Ascending aorta (tissue), 2 donors: ENCODE measurements around the gene PHTF1. TPM values are rescaled to one million over a fixed set of nuclear protein-coding genes. Genes with fewer than 3 reads are reported as not detected.

Experiments
- DNase-seq, 2 donors: peaks; one replicate each; pipeline ENCODE4 v3.0.0-alpha.2; 2019; ENCODE audit warnings: low spot score in 2 of 2
- H3K27ac ChIP-seq, 2 donors: fragments of 200-600 bp; sonication (generic); one replicate each; pipeline ENCODE4 v1.5.1; 2016 to 2017; ENCODE audit warnings: mild to moderate bottlenecking in 1 of 2
- H3K27me3 ChIP-seq: fragments of 200-600 bp; sonication (generic); one replicate; pipeline ENCODE4 v1.5.1; 2017
- H3K36me3 ChIP-seq, 2 donors: fragments of 200-600 bp; sonication (generic); one replicate each; pipeline ENCODE4 v1.5.1; 2016
- H3K4me1 ChIP-seq, 2 donors: fragments of 200-600 bp; sonication (generic); one replicate each; pipeline ENCODE4 v1.5.1; 2016 to 2017; ENCODE audit warnings: mild to moderate bottlenecking in 1 of 2
- H3K4me3 ChIP-seq, 2 donors: fragments of 200-600 bp; sonication (generic); one replicate each; pipeline ENCODE4 v1.5.1; 2016 to 2017; ENCODE audit warnings: mild to moderate bottlenecking in 1 of 2
- H3K9me3 ChIP-seq, 2 donors: fragments of 200-600 bp; sonication (generic); one replicate each; pipeline ENCODE4 v1.5.1; 2016
- intact Hi-C: fragments of 100-400 bp; cut with DNase I; formaldehyde crosslinking; loops from one replicate; pipeline ENCODE4 v1.15.1; 2023
- total RNA-seq: library from RNA; depleted of rRNA; stranded (reverse); fragments of >200 nt; gene quantifications from one replicate; pipeline ENCODE4 v1.1.0, GENCODE V29; 2016
- TF ChIP-seq, protein P1 (sequence below), 3 experiments: fragments of 200-600 bp in 2 of 3; fragments of 450-650 bp in 1 of 3; sonication (generic) in 2 of 3; IDR thresholded peaks; one replicate each; pipeline ENCODE4 v1.5.1; 2016 to 2019; ENCODE audit warnings: antibody characterized with exemption in 3 of 3, mild to moderate bottlenecking in 1 of 3, moderate library complexity in 1 of 3

PHTF1 gene
- total RNA-seq, 1 donor from 2014 or later, result 38.6 TPM

DNA sequence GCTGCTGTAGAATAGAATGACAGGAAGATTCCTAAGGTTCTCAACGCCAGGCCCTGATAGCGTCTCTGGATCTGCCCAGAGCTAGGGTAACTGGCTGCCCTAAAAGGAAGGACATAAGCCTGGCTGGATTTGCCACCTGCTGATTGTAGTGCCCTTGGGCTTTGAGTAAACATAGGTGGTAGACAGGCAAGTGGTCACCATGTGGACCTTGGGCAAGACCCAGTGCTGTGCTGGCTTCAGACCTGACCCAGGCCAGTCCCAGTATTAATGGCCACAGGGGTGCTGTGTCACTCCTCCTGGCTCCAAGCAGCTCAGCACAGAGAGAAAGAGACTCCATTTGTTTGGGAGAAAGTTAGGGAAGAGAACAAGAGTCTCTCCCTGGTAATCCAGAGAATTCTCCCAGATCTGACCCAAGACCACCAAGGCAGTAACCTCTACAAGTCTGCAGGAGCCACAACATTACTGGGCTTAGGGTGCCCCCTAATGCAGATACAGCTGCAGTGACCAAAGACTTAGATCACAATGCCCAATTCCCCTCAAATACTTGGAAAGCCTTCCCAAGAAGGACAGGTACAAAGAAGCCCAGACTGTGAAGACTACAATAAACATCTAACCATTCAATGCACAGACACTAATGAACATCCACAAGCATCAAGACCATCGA lies 44.5 kb downstream of the PHTF1 start:
- no peak for DNase-seq
- Histone ChIP-seq H3K4me3 (no peak overlapping the region), H3K27ac (no peak overlapping the region), H3K27me3 (no peaks in the 10 kb centered on the region), H3K4me1 (no peaks in the 10 kb centered on the region), H3K9me3 (no peaks in the 10 kb centered on the region), H3K36me3 (peaks cover 14 to 23% of the 10 kb centered on the region in 2 donors)
- intact Hi-C loops, result no loop called here
- TF ChIP-seq, protein P1, sequence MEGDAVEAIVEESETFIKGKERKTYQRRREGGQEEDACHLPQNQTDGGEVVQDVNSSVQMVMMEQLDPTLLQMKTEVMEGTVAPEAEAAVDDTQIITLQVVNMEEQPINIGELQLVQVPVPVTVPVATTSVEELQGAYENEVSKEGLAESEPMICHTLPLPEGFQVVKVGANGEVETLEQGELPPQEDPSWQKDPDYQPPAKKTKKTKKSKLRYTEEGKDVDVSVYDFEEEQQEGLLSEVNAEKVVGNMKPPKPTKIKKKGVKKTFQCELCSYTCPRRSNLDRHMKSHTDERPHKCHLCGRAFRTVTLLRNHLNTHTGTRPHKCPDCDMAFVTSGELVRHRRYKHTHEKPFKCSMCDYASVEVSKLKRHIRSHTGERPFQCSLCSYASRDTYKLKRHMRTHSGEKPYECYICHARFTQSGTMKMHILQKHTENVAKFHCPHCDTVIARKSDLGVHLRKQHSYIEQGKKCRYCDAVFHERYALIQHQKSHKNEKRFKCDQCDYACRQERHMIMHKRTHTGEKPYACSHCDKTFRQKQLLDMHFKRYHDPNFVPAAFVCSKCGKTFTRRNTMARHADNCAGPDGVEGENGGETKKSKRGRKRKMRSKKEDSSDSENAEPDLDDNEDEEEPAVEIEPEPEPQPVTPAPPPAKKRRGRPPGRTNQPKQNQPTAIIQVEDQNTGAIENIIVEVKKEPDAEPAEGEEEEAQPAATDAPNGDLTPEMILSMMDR (IDR thresholded peaks at IDR 0.05), result no peak

DNA sequence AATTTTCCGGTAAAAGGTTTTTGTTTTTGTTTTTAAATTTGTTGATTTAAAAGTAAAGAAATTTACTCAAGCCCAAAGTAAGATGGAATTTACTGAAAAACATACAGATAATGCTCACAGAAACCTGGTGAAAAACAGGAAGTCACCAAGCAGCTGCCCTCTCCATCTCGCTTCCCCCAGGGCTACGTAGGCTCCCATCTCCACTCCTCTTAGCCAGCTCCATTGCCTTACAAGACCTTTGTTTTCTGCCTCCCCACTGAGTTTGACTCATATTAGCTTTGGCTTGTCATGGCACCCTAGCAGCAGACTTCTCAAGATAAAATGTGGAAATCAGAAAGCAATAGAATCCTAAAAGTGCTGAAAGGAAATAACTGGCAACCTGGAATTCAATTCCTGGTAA lies 57.9 kb downstream of the PHTF1 start:
- peaks cover 3 to 20% of the 10 kb centered on the region in 2 donors for H3K36me3 ChIP-seq
- no peaks in the 10 kb centered on the region for H3K4me1 ChIP-seq
- DNase-seq, result no peak
- intact Hi-C loops, result no loop called here
- H3K4me3 ChIP-seq, result no peak overlapping the region
- TF ChIP-seq, protein P1 (IDR thresholded peaks at IDR 0.05), result no peak
- no peak overlapping the region for H3K27ac ChIP-seq
- H3K27me3 ChIP-seq, result no peaks in the 10 kb centered on the region
- no peaks in the 10 kb centered on the region for H3K9me3 ChIP-seq

DNA sequence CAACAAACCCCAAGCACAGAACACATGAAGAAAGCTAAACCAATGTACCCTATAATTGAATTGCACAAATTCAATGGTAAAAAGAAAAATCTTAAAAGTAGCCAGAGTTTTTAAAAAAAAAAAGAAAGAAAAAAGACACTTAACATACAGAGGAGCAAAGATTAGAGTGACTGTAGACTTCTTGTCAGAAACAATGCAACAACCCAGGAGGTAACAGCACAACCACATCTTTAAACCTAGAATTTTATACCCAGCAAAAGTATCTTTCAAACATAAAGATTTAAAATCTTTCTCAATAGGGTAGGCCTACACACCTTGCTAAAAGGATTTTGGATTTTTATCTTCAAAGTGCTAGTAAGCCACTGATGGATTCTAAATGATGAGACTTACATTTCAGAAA lies 64.4 kb downstream of the PHTF1 start:
- no peak for DNase-seq
- Histone ChIP-seq H3K9me3 (peaks cover 4 to 19% of the 10 kb centered on the region in 2 donors), H3K36me3 (peaks cover 0 to 28% of the 10 kb centered on the region in 2 donors), H3K27ac (no peak overlapping the region), H3K27me3 (no peaks in the 10 kb centered on the region), H3K4me3 (no peak overlapping the region), H3K4me1 (no peaks in the 10 kb centered on the region)
- intact Hi-C loops, result no loop called here
- TF ChIP-seq, protein P1 (IDR thresholded peaks at IDR 0.05), result no peak

DNA sequence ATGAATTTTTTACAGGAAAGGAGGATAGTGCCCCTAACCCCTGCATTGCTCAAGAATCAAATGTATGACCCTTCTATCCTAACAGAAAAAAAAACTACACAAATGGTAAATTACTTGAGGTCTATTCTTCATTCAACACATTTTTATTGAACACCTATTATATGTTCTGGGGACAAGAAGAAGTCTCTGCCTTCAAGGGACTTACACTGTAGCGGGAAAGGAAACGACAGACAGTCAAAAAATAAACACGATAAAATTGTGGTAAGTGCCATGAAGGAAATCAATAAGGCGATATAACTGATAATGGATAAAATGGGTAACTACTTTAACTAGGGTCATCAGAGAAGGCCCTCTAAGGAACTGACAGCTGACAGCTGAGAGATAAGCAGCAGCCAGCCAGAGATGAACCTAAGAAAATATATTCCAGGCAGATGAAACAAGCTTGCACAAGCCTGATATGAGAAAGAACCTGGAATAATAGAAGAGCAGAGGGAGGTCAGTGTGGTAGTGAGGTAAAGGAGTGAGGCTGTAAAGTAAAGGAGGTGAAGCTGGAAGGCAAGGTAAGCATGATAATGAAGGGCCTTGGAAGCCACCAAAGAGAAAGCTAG lies 66.4 kb downstream of the PHTF1 start:
- H3K27ac ChIP-seq, result no peak overlapping the region
- TF ChIP-seq, protein P1 (IDR thresholded peaks at IDR 0.05), result no peak
- peaks cover 4 to 19% of the 10 kb centered on the region in 2 donors for H3K9me3 ChIP-seq
- H3K4me3 ChIP-seq, result no peak overlapping the region
- intact Hi-C loops, result no loop called here
- no peak for DNase-seq
- H3K27me3 ChIP-seq, result no peaks in the 10 kb centered on the region
- H3K4me1 ChIP-seq, result no peaks in the 10 kb centered on the region
- H3K36me3 ChIP-seq, result peaks cover 0 to 21% of the 10 kb centered on the region in 2 donors

DNA sequence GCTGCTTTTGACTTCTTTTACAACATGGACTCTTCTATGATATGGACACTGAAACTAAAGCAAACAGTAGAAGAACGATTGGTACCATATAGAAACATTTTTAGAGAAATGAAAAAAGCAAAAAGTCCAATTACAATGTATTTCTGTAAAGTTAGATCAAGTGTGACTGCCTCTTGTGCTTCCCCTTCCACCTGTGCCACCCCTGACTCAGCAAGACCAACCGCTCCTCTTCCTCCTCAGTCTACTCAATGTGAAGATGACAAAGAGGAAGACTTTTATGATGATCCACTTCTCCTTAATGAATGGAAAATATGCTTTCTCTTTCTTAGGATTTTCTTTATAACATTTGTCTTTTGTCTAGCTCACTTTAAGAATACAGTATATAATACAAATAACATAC lies 66.9 kb downstream of the PHTF1 start:
- peaks cover 0 to 16% of the 10 kb centered on the region in 2 donors for H3K36me3 ChIP-seq
- H3K4me3 ChIP-seq, result no peak overlapping the region
- TF ChIP-seq, protein P1 (IDR thresholded peaks at IDR 0.05), result no peak
- no peaks in the 10 kb centered on the region for H3K27me3 ChIP-seq
- H3K4me1 ChIP-seq, result peaks cover 0 to 3% of the 10 kb centered on the region in 2 donors
- no peak for DNase-seq
- peaks cover 4 to 19% of the 10 kb centered on the region in 2 donors for H3K9me3 ChIP-seq
- H3K27ac ChIP-seq, result no peak overlapping the region
- intact Hi-C loops, result no loop called here
